Measurements from ENCODE around the gene NOS1AP.
"Not testable (repeated sequence)": the region's sequence is repeated elsewhere in the genome, so short reads cannot be mapped to it uniquely, and the experiment has no call there.

The NOS1AP gene

DNA sequence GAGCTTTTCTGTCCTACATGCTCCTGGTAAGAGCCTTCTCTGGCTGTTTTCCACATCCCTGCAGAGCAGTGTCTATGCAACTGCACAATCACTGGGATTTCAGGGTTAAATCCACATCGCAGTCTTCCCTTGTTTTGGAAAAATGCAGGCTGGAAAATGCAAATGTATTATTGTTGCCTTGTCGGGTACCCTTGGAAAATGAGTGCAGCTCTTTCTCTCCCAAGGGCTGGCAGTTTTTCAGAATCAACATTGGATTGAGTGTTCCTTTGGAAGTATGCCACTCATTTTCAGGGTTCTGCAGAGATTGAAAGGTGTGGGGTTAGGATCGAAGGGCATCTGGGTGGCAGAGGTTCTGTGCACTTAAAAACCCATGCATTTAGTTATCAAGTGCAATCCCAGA, 3.2 kb downstream of the NOS1AP start:
- no peaks in the 10 kb centered on the region for H3K36me3 ChIP-seq (ENCODE audit: control insufficient read depth, insufficient read depth, low read length)
- H3K27me3 ChIP-seq (ENCODE audit: control insufficient read depth, insufficient read depth, low read length): peaks cover 4% of the 10 kb centered on the region; the same call in 1 of the 2 replicates
- H3K9ac ChIP-seq (ENCODE audit: low read depth, low read length): no peak overlapping the region
- H3K4me1 ChIP-seq (ENCODE audit: control insufficient read depth, insufficient read depth, low read length): peaks cover 47% of the 10 kb centered on the region
- 0 out of 2 replicates have a peak overlapping the region, but pooled peaks have one; percentile 3 for H3K4me3 ChIP-seq (ENCODE audit: low read depth, low read length)
- H3K9me3 ChIP-seq (ENCODE audit: control insufficient read depth, insufficient read depth, low read length): no peaks in the 10 kb centered on the region
- H3K27ac ChIP-seq (ENCODE audit: low read depth, low read length): no peak overlapping the region

DNA sequence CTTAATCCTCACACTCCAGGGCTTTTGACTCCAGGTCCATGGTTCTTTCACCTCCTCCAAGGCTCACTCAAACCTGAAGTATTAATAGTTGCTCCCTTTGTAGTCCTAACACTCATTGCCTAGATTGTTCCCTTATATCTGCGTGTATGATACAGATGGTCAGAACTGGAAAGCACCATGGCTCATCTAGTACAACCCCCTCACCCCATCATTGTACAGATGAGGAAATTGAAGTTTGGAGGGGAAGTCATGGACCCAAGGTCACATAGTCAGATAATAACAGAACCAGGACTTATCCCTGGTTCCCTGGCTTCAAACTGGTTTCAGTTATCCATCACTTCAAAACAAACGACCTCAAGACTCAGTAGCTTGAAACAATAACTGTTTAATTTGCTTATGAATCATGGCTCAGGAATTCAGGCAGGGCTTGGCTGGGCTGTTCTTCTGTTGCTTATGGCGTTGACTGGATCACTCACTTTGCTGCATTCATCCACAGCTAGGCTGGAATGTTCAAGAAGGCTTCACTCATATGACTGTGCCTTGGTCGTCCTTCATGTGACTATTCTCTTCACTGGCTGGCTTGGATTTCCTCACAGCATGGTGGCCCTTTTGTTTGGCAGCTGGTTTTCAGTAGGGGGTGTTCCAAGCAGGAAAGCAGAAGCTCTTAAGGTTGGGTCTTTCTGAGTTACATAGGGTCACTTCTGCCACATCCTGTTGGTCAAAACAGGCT, 5.0 kb downstream of the NOS1AP start:
- Histone ChIP-seq H3K27ac (ENCODE audit: low read depth, low read length) (no peak overlapping the region), H3K9ac (ENCODE audit: low read depth, low read length) (no peak overlapping the region), H3K27me3 (ENCODE audit: control insufficient read depth, insufficient read depth, low read length) (no peaks in the 10 kb centered on the region; the same call in 1 of the 2 replicates), H3K4me1 (ENCODE audit: control insufficient read depth, insufficient read depth, low read length) (peaks cover 41% of the 10 kb centered on the region), H3K36me3 (ENCODE audit: control insufficient read depth, insufficient read depth, low read length) (no peaks in the 10 kb centered on the region), H3K4me3 (ENCODE audit: low read depth, low read length) (no peak overlapping the region), H3K9me3 (ENCODE audit: control insufficient read depth, insufficient read depth, low read length) (no peaks in the 10 kb centered on the region)

DNA sequence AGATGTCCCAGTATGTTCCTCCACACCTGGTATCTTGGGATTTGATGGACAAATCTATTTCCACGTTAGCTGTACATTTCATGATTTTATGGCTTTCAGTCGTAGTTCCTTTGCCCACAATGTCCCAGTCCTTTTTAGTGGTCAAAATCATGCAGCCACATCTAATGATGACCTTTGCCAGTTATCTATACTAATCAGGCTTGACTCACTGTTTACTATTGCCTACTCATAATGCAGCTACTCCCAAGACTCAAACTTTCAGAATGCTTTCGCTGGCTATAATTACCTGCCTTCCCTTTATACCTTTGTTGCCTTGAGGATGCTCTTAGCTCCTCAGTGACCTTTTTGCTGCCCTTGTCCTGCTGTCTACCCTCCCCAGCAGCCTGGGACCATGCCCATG, 6.4 kb downstream of the NOS1AP start:
- H3K4me1 ChIP-seq (ENCODE audit: control insufficient read depth, insufficient read depth, low read length): peaks cover 39% of the 10 kb centered on the region
- H3K9me3 ChIP-seq (ENCODE audit: control insufficient read depth, insufficient read depth, low read length): no peaks in the 10 kb centered on the region
- H3K9ac ChIP-seq (ENCODE audit: low read depth, low read length): no peak overlapping the region
- H3K4me3 ChIP-seq (ENCODE audit: low read depth, low read length): no peak overlapping the region
- no peaks in the 10 kb centered on the region; the same call in 1 of the 2 replicates for H3K27me3 ChIP-seq (ENCODE audit: control insufficient read depth, insufficient read depth, low read length)
- H3K27ac ChIP-seq (ENCODE audit: low read depth, low read length): no peak overlapping the region
- H3K36me3 ChIP-seq (ENCODE audit: control insufficient read depth, insufficient read depth, low read length): no peaks in the 10 kb centered on the region

DNA sequence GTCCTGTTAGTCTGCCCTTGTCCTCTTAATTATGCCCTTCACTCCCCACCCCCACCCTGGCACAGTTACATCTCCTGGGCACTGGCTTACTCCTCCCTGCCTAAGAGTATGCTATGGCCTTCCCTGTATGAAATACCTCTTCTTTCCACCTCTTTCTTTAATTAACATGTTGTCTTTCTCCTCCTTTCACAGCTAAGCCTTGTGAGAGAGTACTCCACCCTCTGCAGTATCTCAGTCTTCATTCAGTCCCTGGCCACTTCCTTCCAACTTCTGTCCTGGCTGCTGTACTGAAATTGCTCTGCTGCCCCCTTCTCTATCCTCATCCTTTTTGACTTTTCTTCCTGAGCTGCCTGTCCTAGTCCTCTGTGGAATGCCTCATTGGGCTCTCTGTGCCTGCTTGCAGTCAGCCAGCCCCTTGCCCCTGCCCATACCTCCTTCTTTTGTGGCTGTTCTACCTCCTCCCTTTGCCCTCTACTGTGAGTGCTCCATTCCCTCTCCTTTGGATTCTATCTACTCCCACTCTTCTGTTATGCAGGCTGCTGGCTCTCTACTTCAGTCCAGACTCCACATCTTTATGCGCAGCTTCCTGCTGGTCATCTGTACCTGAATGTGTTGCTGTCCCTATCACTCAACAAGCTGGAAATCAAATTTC, 8.3 kb downstream of the NOS1AP start:
- H3K36me3 ChIP-seq (ENCODE audit: control insufficient read depth, insufficient read depth, low read length): no peaks in the 10 kb centered on the region
- no peak overlapping the region for H3K4me3 ChIP-seq (ENCODE audit: low read depth, low read length)
- no peak overlapping the region for H3K27ac ChIP-seq (ENCODE audit: low read depth, low read length)
- no peak overlapping the region for H3K9ac ChIP-seq (ENCODE audit: low read depth, low read length)
- no peaks in the 10 kb centered on the region for H3K27me3 ChIP-seq (ENCODE audit: control insufficient read depth, insufficient read depth, low read length)
- peaks cover 20% of the 10 kb centered on the region; the same call in 1 of the 2 replicates for H3K4me1 ChIP-seq (ENCODE audit: control insufficient read depth, insufficient read depth, low read length)
- no peaks in the 10 kb centered on the region for H3K9me3 ChIP-seq (ENCODE audit: control insufficient read depth, insufficient read depth, low read length)

DNA sequence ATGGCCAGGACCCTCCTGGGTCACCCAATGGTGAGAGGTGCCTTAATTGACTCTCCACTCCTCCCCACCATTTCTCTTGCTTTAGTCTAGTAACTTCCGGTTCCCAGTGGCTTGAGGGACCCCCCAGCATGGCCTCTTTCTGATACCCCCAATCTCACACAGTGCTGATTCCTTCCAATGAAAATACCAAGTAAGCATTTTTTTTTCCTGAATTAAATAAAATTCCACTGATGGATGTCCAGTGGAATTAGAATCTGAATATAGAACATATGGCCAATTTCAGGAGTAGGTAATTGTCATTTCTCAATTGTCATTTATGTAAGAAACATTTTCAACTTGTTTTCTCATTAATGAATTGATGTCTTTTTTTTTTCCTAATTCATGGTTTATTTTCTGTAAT, 9.5 kb downstream of the NOS1AP start:
- Histone ChIP-seq H3K4me1 (ENCODE audit: control insufficient read depth, insufficient read depth, low read length) (peaks cover 18% of the 10 kb centered on the region; the same call in 1 of the 2 replicates), H3K27ac (ENCODE audit: low read depth, low read length) (no peak overlapping the region)

DNA sequence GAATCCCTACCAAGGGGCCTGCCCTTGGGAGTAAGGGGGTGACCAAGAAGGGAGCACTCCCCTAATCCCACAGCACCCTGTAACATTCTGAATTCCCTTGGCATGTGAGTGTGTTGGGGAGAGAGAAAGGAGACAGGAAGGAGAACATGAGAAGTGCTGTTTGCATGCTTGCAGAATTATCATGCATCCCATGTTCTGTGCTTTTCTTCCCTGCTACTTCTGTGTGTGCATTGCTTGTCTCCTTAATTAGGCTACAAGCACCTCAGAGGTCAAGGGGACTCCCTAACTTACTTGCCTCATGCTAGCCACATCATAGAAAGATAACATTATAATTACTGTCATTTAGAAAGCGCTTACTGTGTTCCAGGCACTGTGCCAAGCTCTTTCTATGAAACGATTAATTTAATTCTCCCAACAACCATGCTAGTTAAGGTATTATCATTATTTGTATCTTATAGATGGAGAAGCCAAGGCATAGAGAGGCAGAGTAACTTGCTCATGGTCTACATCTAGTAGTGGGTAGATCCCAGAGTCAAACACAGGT, 11.1 kb downstream of the NOS1AP start:
- Histone ChIP-seq H3K36me3 (ENCODE audit: control insufficient read depth, insufficient read depth, low read length) (no peaks in the 10 kb centered on the region), H3K9me3 (ENCODE audit: control insufficient read depth, insufficient read depth, low read length) (no peaks in the 10 kb centered on the region), H3K27ac (ENCODE audit: low read depth, low read length) (peak overlapping the region; percentile 46), H3K9ac (ENCODE audit: low read depth, low read length) (no peak overlapping the region), H3K4me3 (ENCODE audit: low read depth, low read length) (no peak overlapping the region), H3K4me1 (ENCODE audit: control insufficient read depth, insufficient read depth, low read length) (peaks cover 12% of the 10 kb centered on the region; the same call in 1 of the 2 replicates), H3K27me3 (ENCODE audit: control insufficient read depth, insufficient read depth, low read length) (no peaks in the 10 kb centered on the region)

More for the DNA sequence above, 9.5 kb downstream of the NOS1AP start:
- Histone ChIP-seq H3K4me3 (ENCODE audit: low read depth, low read length) (no peak overlapping the region), H3K36me3 (ENCODE audit: control insufficient read depth, insufficient read depth, low read length) (no peaks in the 10 kb centered on the region), H3K9me3 (ENCODE audit: control insufficient read depth, insufficient read depth, low read length) (no peaks in the 10 kb centered on the region), H3K27me3 (ENCODE audit: control insufficient read depth, insufficient read depth, low read length) (no peaks in the 10 kb centered on the region), H3K9ac (ENCODE audit: low read depth, low read length) (no peak overlapping the region)

DNA sequence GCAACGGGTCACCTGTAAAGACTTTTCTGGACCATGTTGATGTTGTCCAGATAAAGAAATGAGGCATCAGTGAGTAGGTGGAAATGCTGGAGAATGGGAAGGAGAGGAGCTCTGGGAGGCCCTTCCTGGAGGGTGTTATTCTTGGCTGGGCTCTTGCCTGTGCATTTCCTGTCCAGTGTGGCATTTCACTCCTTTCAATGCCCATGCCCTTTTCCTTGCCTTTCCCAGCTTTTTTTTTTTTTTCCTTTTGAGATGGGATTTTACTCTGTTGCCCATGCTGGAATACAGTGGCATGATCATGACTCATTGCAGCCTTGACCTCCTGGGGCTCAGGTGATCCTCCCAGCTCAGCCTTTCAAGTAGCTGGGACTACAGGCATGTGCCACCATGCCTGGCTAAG, 11.8 kb downstream of the NOS1AP start:
- Histone ChIP-seq H3K4me3 (ENCODE audit: low read depth, low read length) (no peak overlapping the region), H3K9me3 (ENCODE audit: control insufficient read depth, insufficient read depth, low read length) (no peaks in the 10 kb centered on the region), H3K27me3 (ENCODE audit: control insufficient read depth, insufficient read depth, low read length) (no peaks in the 10 kb centered on the region), H3K36me3 (ENCODE audit: control insufficient read depth, insufficient read depth, low read length) (no peaks in the 10 kb centered on the region), H3K4me1 (ENCODE audit: control insufficient read depth, insufficient read depth, low read length) (peaks cover 12% of the 10 kb centered on the region; the same call in 1 of the 2 replicates), H3K9ac (ENCODE audit: low read depth, low read length) (no peak overlapping the region), H3K27ac (ENCODE audit: low read depth, low read length) (no peak overlapping the region)

DNA sequence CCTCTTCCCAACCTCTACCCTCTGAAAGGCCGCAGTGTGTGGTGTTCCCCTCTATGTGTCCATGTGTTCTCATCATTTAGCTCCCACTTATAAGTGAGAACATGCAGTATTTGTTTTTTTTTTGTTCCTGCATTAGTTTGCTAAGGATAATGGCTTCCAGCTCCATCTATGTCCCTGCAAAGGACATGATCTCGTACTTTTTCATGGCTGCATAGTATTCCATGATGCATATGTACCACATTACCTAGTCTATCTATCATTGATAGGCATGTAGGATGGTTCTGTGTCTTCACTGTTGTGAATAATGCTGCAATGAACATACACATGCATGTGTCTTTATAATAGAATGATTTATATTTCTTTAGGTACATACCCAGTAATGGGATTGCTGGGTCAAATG, 12.6 kb downstream of the NOS1AP start:
- not testable (repeated sequence) for H3K36me3 ChIP-seq (ENCODE audit: control insufficient read depth, insufficient read depth, low read length); H3K4me3 ChIP-seq (ENCODE audit: low read depth, low read length); H3K27ac ChIP-seq (ENCODE audit: low read depth, low read length); H3K9ac ChIP-seq (ENCODE audit: low read depth, low read length); H3K9me3 ChIP-seq (ENCODE audit: control insufficient read depth, insufficient read depth, low read length); H3K27me3 ChIP-seq (ENCODE audit: control insufficient read depth, insufficient read depth, low read length)
- H3K4me1 ChIP-seq (ENCODE audit: control insufficient read depth, insufficient read depth, low read length): peaks cover 11% of the 10 kb centered on the region; the same call in 1 of the 2 replicates

DNA sequence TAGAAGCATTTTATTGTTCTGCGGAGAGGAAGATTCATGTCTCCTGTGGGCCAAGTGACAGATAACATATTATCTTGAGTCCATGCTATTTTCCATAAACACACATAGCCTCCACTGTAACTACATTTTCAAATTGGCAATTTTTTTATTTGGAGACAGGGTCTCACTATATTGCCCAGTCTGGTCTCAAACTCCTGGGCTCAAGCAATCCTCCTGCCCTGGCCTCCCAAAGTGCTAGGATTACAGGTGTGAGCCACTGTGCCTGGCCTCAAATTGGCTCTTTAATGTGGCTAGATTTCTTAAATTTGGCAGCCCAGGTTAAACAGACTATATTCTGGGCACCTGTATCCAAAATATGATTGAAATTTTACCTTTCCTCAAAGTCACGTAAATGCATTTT, 13.8 kb downstream of the NOS1AP start:
- Histone ChIP-seq H3K27ac (ENCODE audit: low read depth, low read length) (no peak overlapping the region), H3K9ac (ENCODE audit: low read depth, low read length) (no peak overlapping the region), H3K27me3 (ENCODE audit: control insufficient read depth, insufficient read depth, low read length) (no peaks in the 10 kb centered on the region), H3K4me3 (ENCODE audit: low read depth, low read length) (no peak overlapping the region), H3K36me3 (ENCODE audit: control insufficient read depth, insufficient read depth, low read length) (no peaks in the 10 kb centered on the region), H3K9me3 (ENCODE audit: control insufficient read depth, insufficient read depth, low read length) (no peaks in the 10 kb centered on the region), H3K4me1 (ENCODE audit: control insufficient read depth, insufficient read depth, low read length) (0 out of 2 replicates have a peak, but pooled peaks cover 3% of the 10 kb centered on the region)

DNA sequence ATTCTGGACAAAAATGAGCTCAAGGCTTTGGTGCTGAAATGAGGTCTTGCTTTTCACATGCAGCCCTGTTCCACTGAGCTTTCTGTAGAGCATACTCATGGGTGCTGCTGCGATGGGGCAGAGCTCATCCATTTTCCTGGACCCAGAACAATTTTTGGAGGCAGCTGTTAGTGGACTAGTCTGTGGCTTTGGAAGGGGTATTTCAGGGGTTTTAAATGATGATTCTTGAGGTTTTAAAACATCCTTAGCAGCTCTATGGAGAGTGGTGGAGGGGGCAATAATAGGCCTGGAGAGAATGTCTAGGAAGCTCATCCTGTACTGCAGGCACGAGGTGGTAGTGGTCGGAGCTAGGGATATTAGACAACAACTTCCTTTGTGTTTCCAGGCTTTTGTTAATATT, 16.5 kb downstream of the NOS1AP start:
- Histone ChIP-seq H3K4me1 (ENCODE audit: control insufficient read depth, insufficient read depth, low read length) (peaks cover 5% of the 10 kb centered on the region), H3K9me3 (ENCODE audit: control insufficient read depth, insufficient read depth, low read length) (no peaks in the 10 kb centered on the region), H3K36me3 (ENCODE audit: control insufficient read depth, insufficient read depth, low read length) (no peaks in the 10 kb centered on the region), H3K9ac (ENCODE audit: low read depth, low read length) (no peak overlapping the region), H3K4me3 (ENCODE audit: low read depth, low read length) (no peak overlapping the region), H3K27ac (ENCODE audit: low read depth, low read length) (no peak overlapping the region), H3K27me3 (ENCODE audit: control insufficient read depth, insufficient read depth, low read length) (peaks cover 3% of the 10 kb centered on the region; the same call in 1 of the 2 replicates)

DNA sequence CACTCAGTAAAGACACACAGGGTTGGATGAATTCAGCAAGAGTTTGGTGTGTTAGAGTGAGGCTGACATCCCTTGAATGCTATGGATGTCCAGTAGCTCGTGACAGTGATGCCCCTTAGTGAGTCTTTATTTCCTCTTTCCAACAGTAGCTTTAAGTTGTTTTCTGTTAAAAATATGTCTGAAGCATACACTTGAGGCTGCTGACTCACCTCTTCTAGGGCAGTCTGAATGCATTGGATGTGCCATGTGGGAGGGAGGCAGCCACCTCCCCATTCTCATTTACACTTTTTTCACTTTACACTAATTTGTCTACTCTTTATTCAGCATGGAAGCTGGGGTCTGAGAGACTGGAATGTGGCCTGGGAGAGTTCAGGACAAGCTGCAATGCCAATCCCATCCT, 17.6 kb downstream of the NOS1AP start:
- Histone ChIP-seq H3K9me3 (ENCODE audit: control insufficient read depth, insufficient read depth, low read length) (no peaks in the 10 kb centered on the region), H3K27ac (ENCODE audit: low read depth, low read length) (no peak overlapping the region), H3K4me3 (ENCODE audit: low read depth, low read length) (no peak overlapping the region), H3K27me3 (ENCODE audit: control insufficient read depth, insufficient read depth, low read length) (peaks cover 8% of the 10 kb centered on the region; the same call in 1 of the 2 replicates), H3K36me3 (ENCODE audit: control insufficient read depth, insufficient read depth, low read length) (no peaks in the 10 kb centered on the region), H3K4me1 (ENCODE audit: control insufficient read depth, insufficient read depth, low read length) (peaks cover 16% of the 10 kb centered on the region), H3K9ac (ENCODE audit: low read depth, low read length) (no peak overlapping the region)
